GM21515 (cell line): Measurements from ENCODE around the gene GADL1.

Source experiments
- ATAC-seq: cut with Tn5 transposase; IDR thresholded peaks from one replicate; pipeline ENCODE4 v1.9.1; 2021; ENCODE audit not compliant: unreplicated experiment

Gene GADL1, protein sequence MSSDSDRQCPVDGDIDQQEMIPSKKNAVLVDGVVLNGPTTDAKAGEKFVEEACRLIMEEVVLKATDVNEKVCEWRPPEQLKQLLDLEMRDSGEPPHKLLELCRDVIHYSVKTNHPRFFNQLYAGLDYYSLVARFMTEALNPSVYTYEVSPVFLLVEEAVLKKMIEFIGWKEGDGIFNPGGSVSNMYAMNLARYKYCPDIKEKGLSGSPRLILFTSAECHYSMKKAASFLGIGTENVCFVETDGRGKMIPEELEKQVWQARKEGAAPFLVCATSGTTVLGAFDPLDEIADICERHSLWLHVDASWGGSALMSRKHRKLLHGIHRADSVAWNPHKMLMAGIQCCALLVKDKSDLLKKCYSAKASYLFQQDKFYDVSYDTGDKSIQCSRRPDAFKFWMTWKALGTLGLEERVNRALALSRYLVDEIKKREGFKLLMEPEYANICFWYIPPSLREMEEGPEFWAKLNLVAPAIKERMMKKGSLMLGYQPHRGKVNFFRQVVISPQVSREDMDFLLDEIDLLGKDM

DNA sequence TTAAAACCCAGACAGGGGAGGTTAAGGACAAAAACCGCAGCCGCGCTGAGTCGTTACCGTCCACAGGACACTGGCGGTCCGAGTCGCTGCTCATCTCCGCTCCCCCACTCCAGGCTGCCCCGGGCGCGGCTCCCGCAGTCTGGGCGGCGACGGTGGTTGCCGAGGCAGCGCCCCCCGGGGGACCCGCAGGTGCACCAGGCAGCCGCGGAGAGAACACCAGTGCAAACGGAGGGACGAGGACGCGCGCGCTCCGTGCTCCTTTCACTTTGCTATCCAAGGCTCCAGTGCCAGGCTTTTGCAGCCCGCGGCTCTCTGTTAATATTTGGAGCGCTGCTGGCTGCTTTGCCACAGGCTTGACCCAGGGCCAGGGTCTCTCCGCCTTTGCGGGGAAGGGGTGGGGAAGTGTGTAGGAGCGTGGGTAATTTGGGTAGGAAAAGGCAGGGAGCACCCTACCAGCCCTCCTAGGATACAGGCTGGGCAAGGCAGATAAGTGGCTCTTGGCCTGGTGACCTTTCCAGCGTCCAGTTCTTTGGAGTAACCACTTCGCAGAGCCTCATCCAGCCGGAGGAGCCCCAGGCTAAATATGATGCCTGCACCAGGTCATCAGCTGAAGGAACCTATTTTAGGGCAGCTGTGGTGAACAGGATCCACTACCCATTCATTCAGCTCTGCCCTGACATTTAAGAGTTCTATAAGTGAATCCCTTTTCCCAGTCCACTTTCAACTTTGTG, at the start of gene GADL1:
TSS of gene GADL1 (minus strand) at position 141 of the 731 bp plus-strand sequence. CDS start at position 94, 47 bp downstream.
- no peak for ATAC-seq

DNA sequence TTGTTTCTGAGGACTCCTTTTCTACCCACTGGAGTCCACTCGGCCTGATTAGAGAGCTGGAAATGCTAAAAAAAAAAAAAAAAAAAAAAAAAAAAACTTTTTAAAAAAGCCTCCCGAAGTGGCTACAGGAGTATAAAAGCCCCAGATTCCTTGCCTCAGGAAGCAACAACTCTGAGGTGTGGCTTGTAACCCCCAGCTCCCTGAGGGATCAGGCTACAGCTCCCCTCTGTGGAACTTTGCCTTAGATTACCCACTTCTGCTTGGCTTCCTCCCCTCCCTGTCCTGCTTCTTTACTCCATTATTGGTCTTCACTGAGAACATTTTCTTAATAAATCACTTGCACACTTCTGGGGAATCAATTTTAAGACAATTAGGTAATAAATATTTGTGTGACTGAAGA, 49.7 kb upstream of the GADL1 start:
- no peak for ATAC-seq

DNA sequence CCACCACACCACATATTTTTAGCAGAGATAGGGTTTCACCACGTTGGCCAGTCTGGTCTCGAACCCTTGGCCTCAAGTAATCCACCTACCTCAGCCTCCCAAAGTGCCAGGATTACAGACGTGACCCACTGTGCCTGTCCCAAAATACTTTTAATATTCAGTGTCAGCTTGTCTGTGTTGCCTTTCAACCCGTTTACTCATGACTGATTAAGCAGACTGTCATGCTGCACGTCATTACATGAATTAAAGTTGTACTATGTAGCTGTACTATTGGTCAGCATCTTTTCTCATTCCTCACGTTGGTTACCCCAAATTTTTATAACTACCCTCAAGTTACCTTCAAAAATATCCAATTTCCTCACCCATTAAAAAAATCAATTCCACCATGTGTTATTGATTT, 48.7 kb upstream of the GADL1 start:
- no peak for ATAC-seq

DNA sequence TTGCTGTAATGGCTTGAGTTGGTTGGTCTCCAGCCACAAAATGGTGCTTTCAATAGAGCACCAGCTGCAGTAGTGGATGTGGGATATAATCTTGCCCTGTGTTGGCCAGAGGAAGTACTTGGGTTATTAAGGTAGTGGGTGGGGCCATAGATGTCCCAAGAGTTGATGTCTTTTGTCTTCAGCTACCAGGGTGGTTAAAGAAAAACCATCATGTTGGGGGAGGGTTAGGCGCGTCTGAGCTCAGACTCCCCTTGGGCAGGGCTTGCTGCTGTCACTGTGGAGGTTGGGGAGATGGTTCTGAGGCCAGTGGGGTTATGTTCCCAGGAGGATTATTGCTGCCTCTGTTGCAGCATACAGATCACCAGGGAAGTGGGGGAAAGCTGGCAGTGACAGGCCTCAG, 46.9 kb upstream of the GADL1 start:
- ATAC-seq: no peak

DNA sequence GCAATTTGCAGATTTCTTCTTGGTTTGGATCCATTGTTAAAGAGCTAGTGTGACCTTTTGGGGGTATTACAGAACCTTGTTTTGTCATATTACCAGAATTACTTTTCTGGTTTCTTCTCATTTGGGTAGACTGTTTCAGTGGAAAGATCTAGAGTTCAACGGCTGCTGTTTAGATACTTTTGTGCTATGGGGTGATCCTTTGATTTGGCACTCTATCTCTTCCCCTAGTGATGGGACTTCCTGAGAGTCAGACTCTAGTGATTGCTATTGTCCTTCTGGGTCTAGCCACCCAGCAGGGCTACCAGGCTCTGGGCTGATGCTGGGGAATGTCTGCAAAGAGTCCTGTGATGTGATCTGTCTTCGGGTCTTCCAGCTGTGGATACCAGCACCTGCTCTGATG, 46.3 kb upstream of the GADL1 start:
- no peak for ATAC-seq

DNA sequence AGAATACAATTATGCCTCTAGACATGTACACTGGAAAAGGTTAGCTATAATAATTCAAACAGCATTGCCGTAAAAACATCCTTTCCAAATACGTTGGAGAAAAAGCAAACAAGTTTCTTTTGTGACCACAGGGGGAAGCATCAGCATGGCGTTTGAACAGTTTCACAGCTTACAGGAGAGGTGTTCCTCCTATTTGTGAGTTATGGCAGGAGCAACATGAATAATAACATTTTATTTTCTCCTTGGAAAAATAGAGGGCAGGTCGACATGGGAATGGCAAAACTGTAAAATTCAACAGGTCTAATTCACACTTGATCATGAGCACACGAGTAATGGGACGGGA, 39.7 kb upstream of the GADL1 start:
- ATAC-seq: no peak

DNA sequence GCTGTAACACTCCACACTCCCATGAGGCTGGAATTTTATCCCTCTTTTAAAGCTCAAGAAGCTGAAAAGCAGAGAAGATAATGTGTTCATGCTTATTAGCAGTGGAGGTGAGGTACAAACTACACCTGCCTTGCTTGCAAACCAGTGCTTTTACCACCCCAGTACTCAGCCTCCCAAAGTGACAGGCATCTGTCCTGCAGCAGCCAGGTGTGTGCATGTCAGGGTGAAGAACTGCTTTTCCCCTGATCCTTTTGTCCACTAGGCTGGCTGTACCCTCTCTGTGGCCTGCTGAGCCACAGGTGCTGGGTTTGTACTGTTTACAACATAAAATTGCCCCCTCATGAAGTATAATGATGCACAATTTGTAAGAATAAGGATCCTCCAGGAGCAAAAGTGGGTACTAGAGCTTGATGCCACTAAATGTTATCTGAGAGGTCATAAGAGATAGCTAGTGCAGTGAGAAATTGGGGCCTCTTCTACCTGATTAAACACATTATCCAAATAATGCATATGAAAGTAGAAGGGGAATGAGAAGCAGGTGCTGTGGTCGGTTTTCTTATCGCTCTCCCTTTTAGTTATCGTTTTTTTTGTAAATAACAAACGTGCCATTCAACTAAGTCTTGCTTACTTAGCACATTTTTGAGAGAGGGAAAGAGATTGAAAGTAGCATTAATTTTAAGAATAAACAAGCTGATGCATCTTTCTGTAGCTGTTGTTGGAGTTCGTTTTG, 39.2 kb upstream of the GADL1 start:
- ATAC-seq: no peak

DNA sequence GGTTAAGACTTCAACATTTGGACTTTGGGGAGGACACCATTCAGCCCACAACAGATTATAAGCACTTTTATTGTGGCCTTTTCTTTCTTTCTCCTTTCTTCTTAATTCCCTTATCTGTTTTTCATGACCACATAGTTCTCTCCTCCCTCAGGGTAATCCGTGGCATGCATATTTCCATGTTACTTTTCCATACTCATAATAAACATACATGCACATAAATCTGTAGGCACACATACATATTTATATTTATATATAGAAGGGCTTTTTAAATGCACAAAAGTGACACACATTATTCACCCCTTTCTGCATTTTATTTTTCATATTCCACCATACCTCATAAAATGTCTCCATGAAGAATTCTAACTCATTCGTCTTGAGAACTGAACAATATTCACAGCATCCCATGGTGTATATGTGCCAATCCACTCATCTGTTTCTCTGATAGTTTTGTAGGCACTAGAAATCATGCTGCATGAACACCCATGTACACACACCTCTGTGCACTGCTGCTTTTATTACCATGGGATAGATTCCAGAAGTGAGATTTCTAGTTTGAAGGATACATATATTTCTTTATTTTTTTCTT, 38.1 kb upstream of the GADL1 start:
- no peak for ATAC-seq

DNA sequence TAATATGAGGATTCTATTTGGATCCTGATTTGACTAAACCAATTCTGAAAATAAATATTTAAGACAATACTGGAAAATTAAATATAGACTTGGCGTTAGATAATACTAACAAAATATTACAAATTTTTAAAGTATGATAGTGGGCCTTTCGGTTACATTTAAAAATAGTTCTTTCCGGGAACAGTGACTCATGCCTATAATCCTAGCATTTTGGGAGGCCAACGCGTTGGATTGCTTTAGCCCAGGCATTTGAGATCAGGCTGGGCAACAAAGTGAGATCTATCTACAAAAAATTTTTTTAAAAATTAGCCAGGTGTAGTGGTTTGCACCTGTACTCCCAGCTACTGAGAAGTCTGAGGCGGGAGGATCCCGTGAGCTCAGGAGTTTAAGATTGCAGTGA, 30.3 kb upstream of the GADL1 start:
- ATAC-seq: no peak

DNA sequence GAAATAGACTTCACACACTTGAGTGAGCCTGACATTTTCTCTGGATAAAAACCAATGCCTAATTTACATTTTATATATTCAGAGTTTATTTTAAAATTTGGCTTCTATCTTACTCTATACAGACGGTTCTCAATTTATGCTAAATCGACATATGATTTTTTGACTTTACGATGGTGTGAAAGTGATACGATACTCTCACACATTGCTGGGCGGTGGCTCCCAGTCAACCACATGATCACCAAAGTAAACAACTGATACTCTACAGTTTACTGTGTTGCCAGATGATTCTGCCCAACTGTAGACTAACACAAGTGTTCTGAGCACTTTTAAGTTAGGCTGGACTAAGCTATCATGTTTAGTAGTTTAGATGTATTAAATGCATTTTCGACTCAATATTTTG, 25.1 kb upstream of the GADL1 start:
- no peak for ATAC-seq

DNA sequence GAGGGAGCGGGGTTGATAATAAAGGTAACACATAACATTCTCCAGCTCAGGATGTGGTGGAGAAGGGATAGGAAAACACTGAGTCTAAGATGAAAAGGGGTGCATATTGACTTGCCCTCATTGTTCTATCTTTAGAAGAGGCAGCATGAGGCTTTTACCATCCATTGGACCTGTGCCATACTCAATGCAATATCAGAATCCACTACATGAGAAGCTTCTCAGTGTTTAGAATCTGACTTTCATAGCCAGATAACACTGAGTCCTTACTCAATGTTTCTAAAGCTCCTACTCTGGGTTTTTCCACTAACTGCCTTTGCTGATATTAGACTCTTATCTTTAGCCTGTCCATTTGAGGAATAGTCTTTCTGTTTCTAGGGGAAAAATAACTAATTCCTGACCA, 24.3 kb upstream of the GADL1 start:
- no peak for ATAC-seq

DNA sequence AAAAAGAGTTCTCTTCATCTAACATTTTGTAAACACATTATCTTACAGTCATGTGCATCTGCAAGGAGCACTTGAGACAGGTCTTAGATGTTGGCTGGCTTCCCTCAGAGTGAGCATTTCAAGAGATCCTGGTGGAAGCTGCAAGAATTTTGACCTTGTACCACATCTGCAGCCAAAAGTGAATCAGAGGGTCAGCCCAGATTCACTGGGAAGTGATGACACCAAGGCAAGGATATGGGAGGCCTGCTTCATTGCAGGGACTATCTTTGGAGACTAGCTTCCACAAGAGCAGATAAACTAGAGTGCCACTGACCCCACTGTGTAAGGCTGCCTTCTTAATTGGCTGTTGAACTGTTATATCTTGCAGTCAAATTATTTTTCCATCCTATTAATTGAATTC, 21.3 kb upstream of the GADL1 start:
- ATAC-seq: no peak

DNA sequence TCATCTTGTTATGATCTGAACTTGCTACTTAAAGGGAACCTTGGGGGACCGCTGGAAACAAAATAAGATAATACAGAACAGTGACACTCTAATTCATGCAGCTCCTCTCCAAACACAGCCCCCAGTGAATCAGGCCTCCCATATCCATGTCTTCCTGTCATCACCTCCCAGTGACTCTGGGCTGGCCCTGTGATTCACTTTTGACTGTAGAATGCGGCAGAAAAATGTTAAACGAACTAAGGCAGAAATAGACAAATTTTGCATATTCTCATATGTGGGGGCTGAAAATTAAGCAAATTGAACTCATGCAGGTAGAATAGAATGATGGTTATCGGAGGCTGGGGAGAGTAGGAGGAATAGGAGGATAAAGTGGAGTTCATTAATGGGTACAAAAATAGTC, 20.2 kb upstream of the GADL1 start:
- no peak for ATAC-seq

DNA sequence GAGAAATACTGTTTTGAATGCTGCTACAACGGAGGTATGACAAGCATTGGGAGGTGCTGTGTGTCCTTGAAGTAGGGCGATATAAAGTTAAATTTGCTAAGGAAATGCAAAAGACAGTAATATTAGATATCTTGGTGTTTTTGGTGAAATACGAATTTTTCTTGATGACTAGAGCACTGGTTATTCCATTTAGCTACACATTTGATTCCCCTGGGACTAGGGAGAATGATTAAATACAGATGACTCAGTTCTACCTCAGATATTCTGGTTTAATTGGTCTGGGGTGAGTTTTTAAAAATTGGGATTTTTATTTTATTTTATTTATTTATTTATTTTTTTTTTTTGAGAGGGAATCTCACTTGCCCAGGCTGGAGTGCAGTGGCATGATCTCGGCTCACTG, 18.7 kb upstream of the GADL1 start:
- ATAC-seq: no peak

DNA sequence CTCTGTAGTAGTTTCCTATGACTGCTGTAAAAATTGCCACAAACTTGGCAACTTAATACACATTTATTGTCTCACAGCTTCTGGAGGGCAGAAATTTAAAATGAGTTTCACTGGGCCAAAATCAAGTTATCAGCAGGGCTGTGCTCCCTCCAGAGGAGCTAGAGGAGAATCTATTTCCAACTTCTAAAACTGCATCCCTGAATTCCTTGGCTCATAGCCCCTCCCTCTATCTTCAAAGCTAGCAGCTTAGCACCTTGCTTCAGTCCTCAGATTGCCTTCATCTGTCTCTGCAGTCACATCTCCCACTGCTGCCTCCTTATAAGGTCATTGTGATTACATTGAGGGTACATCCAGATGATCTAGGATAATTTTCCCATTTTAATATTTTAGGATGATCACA, 17.8 kb upstream of the GADL1 start:
- no peak for ATAC-seq

DNA sequence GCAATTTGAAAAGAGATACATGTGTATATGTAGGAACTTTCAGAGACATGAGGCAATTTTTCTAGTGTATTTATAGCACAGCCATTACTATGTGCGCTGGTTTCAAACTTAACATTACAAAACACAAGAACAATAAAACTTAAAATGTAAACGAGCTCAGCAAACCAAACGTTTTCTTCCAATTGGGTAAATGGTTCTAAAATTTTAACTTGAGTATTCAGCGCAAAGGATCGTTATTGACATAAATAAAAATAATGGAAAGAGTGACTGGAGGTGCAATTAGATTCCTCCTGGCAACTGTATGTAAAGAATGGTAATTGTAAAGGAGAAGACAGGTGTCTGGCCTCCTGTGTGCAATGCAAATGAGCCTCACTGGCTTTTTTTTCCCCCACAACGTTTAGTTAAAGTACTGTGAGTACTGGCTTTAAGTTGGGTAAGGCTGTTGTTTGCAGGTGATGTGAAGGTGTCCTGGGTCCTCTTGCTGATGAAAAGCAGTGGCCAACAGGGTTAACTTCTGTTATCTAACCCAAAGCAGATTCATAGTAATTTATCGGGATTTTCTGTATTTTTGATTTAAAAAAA, 14.1 kb upstream of the GADL1 start:
- no peak for ATAC-seq

DNA sequence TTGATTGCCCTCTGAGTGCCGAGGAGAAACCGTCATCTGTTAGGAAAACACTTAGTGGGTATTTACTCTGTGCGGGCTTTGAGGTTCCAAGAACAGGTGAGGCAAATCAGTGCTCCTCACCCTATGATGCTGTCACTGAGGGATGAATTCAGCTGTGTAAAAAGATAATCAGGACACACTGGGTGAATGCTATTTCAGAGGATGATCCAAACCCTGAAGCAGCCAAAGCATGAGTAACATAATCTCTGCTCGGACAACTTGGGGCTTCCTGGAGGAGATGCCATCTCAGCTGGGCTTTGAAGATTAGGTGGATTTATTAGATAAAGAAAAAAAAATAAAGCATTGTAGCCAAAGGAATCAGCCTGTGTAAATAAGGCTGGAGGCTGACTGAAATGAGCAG, 10.5 kb upstream of the GADL1 start:
- no peak for ATAC-seq

DNA sequence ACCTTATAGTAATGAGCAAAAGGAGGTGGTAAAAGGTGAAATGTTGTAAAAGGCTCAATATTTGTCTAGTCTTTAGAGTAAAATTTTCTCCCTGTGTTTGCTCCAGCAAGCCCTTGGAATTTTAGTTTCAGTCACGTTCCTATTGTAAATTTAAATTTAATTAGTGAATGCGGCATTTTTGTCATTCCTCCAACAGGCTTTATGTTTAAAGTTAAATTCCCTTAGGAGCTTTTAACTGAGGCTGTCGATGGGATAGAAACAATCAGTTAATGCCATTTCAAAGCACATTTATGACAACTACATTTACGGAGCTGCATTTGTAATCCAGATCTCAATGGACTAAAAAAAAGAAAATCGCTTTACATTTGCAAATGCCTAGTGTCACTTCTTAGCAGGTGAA, 868 bp upstream of the GADL1 start:
- no peak for ATAC-seq

DNA sequence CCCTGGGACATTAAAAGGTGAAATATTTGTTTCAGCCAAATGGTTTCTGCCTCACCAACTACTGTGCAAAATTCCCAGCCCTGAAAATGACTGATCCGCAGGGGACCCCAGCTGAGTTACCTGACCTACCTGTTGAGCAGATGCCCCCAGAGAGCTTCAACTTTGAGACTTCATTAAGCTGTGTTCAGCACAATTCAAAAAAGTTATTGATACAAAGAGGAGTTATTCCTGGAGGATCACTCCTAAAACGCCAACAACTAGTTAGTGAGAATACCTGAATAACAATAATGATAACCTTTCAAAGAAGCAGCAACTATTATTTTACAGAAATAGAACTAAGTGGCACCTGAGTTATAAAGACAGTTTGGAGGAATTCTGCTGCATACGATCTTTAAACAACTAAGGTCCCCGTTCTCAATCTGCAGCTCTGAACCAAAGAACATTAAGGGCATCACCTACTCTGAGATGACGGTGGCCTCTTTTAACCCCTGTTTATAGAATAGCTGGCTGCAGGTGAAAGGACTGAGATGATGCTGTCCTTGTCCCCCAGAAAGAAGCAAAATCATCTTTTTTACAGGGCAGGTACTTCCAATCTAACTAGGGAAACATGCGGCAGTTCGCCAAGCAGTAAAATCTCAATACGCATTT, 659 bp downstream of the GADL1 start:
- ATAC-seq: no peak

DNA sequence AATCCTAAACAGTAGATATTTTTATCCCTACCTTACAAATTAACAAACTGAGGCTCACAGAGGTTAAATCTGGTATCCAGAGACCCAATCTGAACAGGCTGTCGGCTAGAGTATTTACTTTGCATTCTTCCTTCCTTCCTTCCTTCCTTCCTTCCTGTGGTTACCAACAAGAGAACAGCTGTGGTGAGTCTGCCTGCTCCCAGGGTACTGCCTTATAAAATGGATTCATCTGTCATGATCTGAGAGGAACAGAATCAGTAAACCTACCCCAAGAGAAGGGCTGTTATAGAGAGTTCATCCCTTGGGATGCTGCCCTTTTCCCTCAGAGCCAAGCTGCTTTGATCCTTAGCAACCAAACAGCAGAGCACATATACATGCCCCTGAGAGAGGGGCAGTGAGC, 3.6 kb downstream of the GADL1 start:
- no peak for ATAC-seq

DNA sequence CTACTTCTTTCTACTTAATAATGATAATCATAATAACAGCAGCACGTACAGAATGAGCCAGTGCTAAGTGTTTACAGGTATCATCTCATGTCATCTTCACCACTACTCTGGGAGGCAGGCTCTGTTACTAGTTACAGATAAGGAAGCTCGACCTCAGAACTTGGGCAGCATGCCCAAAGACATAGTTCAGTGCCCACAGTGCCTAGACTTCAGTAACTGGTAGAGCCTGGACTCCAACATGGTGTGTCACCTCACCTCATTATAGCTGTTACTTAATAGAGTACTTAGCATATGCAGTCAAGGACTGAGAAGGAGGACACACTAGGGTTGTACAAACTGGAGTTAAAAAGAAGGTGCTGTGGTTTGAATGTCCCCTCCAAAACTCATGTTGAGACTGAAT, 7.6 kb downstream of the GADL1 start:
- no peak for ATAC-seq
